BJ (cell line): Measurements from ENCODE around the gene MRPS10. TPM values are rescaled to one million over a fixed set of nuclear protein-coding genes. Genes with fewer than 3 reads are reported as not detected.

ENCODE experiments used
- CTCF ChIA-PET: fragments of 350-600 bp; formaldehyde crosslinking; extraction: SDS; loops from one replicate; lab custom pipeline; 2021; ENCODE audit warnings: antibody characterized with exemption, inconsistent platforms; lab: Yijun Ruan, JAX
- POLR2A ChIA-PET: fragments of 300-600 bp; sonication (Branson Sonifier 250); formaldehyde crosslinking; extraction: SDS; loops from one replicate; lab custom pipeline; 2021; ENCODE audit warnings: antibody characterized with exemption; lab: Charles Lee
- DNase-seq: peaks from one replicate; pipeline ENCODE4 v3.0.0-alpha.2; 2011; ENCODE audit warnings: low read depth
- H3K27me3 ChIP-seq: 2 replicates; pipeline ENCODE4 v1.6.0; 2011; ENCODE audit warnings: low read length; ENCODE audit not compliant: control insufficient read depth, insufficient read depth
- H3K36me3 ChIP-seq: 2 replicates; pipeline ENCODE4 v1.5.1; 2011; ENCODE audit warnings: low read length; ENCODE audit not compliant: control insufficient read depth, insufficient read depth
- H3K4me3 ChIP-seq: 2 replicates; pipeline ENCODE4 v1.5.1; 2011; ENCODE audit warnings: low read depth, mild to moderate bottlenecking, control low read depth, low read length
- CTCF ChIP-seq: IDR thresholded peaks from 2 replicates; pipeline ENCODE4 v1.5.1; 2011; ENCODE audit warnings: low read depth, mild to moderate bottlenecking, control low read depth, inconsistent platforms, low read length, moderate library complexity; ENCODE audit not compliant: insufficient read depth
- polyA plus RNA-seq: library from polyadenylated mRNA; depleted of rRNA; stranded (reverse); fragments of >200 nt; gene quantifications from 2 replicates; pipeline ENCODE4 v1.2.3, GENCODE V29; 2011

MRPS10 gene
- polyA plus RNA-seq, 1 experiment: 26.4 TPM

GRCh38 chr6:42227173-42227850 is 9.7 kb upstream of the MRPS10 start:
- POLR2A ChIA-PET: interaction anchor here (0.6 kb wide), 1 partner anchor 62 kb away, joined by 6 read pairs; no protein-coding TSS in a partner anchor
- no peak for DNase-seq
- peaks cover 1% of the 10 kb centered on the region for H3K36me3 ChIP-seq
- CTCF ChIA-PET: interaction anchor here (0.8 to 2.3 kb wide), 5 partner anchors 13 to 337 kb away, joined by 3 to 8 read pairs (median 3); partner anchors contain the start of gene UBR2
- no peak for TF ChIP-seq CTCF
- no peak overlapping the region for H3K4me3 ChIP-seq
- H3K27me3 ChIP-seq: no peaks in the 10 kb centered on the region

GRCh38 chr6:42226645-42227143 is 9.0 kb upstream of the MRPS10 start:
- ChIA-PET POLR2A (interaction anchor here (0.6 kb wide), 1 partner anchor 63 kb away, joined by 6 read pairs; no protein-coding TSS in a partner anchor), CTCF (interaction anchor here (0.8 to 2.3 kb wide), 8 partner anchors 9 to 337 kb away, joined by 3 to 8 read pairs (median 3); partner anchors contain the start of genes MRPS10 and UBR2)
- TF ChIP-seq CTCF: no peak
- H3K4me3 ChIP-seq: no peak overlapping the region
- H3K36me3 ChIP-seq: peaks cover 1% of the 10 kb centered on the region
- DNase-seq: peak; percentile 47
- H3K27me3 ChIP-seq: no peaks in the 10 kb centered on the region

- DNase-seq: peak; percentile 8
- H3K4me3 ChIP-seq: no peak overlapping the region
- ChIA-PET POLR2A (no interaction called here), CTCF (interaction anchor here (0.9 to 2.3 kb wide), 7 partner anchors 8 to 338 kb away, joined by 3 to 8 read pairs (median 3); partner anchors contain the start of genes MRPS10 and UBR2)
- H3K36me3 ChIP-seq: peaks cover 1% of the 10 kb centered on the region
- no peaks in the 10 kb centered on the region for H3K27me3 ChIP-seq
- no peak for TF ChIP-seq CTCF
Measured at GRCh38 chr6:42226161-42226611, 8.5 kb upstream of the MRPS10 start.

- POLR2A ChIA-PET: no interaction called here
- H3K4me3 ChIP-seq: no peak overlapping the region
- no peaks in the 10 kb centered on the region for H3K27me3 ChIP-seq
- CTCF ChIA-PET: interaction anchor here (0.9 to 1.2 kb wide), 3 partner anchors 11 to 297 kb away, joined by 3 to 4 read pairs (median 3); no protein-coding TSS in a partner anchor
- TF ChIP-seq CTCF: no peak
- peaks cover 1% of the 10 kb centered on the region; the same call in 1 of the 2 replicates for H3K36me3 ChIP-seq
- no peak for DNase-seq
Measured at GRCh38 chr6:42225419-42225818, 7.8 kb upstream of the MRPS10 start.

- CTCF ChIA-PET: no interaction called here
- POLR2A ChIA-PET: interaction anchor here (0.6 kb wide), 1 partner anchor 705 kb away, joined by 6 read pairs; no protein-coding TSS in a partner anchor
- Histone ChIP-seq H3K4me3 (no peak overlapping the region), H3K27me3 (no peaks in the 10 kb centered on the region), H3K36me3 (peaks cover 1% of the 10 kb centered on the region; the same call in 1 of the 2 replicates)
- DNase-seq: no peak
- no peak for TF ChIP-seq CTCF
Measured at GRCh38 chr6:42225029-42225339, 7.3 kb upstream of the MRPS10 start.
